Measurements from ENCODE around the gene CD163. TPM values are rescaled to one million over a fixed set of nuclear protein-coding genes. Genes with fewer than 3 reads are reported as not detected.
"Not testable (repeated sequence)": the region's sequence is repeated elsewhere in the genome, so short reads cannot be mapped to it uniquely, and the experiment has no call there.

The CD163 gene
- total RNA-seq: 1.7 and 2.0 TPM in 2 replicates
- long read RNA-seq: 0 reads

DNA sequence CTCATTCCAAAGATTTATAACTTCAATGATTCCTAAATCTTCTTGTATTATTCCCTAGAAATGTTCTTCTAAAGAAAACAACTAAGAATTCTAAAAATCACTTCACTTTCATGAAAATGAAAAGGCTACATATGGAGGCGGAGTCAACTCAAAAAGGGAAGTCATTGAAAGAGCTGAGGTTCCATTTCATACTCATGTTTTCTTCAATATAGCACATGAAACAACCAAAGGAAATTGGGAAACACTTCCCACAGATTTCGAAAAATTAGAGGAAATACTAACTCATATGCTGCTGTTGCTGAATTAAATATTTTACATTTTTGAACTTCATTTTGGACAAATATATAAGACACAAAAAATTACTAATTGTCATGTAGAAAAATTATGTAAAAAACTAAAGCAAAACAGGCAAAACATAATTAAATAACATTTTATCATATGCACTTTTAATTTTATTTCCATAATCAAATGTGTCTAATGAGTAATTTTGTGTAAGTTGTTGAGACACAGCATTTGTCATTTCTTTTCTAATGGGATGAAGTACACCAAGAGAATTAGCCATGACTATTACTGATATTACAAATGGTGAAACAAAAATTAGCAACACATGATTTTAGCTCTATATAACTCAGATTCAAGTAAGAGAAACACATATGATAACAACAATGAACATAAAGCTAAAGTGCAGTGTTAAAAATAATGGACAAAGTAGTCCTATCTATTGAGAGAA, at the start of gene CD163:
CD163 (minus strand) TSS at position 92 of the 730 bp plus-strand sequence; CDS start at position 5, 87 bp downstream.
- TF ChIP-seq, protein P1, sequence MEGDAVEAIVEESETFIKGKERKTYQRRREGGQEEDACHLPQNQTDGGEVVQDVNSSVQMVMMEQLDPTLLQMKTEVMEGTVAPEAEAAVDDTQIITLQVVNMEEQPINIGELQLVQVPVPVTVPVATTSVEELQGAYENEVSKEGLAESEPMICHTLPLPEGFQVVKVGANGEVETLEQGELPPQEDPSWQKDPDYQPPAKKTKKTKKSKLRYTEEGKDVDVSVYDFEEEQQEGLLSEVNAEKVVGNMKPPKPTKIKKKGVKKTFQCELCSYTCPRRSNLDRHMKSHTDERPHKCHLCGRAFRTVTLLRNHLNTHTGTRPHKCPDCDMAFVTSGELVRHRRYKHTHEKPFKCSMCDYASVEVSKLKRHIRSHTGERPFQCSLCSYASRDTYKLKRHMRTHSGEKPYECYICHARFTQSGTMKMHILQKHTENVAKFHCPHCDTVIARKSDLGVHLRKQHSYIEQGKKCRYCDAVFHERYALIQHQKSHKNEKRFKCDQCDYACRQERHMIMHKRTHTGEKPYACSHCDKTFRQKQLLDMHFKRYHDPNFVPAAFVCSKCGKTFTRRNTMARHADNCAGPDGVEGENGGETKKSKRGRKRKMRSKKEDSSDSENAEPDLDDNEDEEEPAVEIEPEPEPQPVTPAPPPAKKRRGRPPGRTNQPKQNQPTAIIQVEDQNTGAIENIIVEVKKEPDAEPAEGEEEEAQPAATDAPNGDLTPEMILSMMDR (IDR thresholded peaks at IDR 0.05; ENCODE audit: unreplicated experiment): no peak
- no peak for DNase-seq (ENCODE audit: low spot score, unreplicated experiment)
- H3K9me3 Mint-ChIP-seq (ENCODE audit: low read depth): peaks cover 11% of the 10 kb centered on the region
- no peaks in the 10 kb centered on the region for H3K27me3 Mint-ChIP-seq
- no peak within 1 kb of the TSS for H3K4me3 Mint-ChIP-seq (ENCODE audit: low read depth)
- peaks cover 2% of the 10 kb centered on the region for H3K4me1 Mint-ChIP-seq (ENCODE audit: low read depth)
- no peak within 1 kb of the TSS for H3K27ac Mint-ChIP-seq
- peaks cover 1% of the 10 kb centered on the region for H3K36me3 Mint-ChIP-seq (ENCODE audit: insufficient read depth)

DNA sequence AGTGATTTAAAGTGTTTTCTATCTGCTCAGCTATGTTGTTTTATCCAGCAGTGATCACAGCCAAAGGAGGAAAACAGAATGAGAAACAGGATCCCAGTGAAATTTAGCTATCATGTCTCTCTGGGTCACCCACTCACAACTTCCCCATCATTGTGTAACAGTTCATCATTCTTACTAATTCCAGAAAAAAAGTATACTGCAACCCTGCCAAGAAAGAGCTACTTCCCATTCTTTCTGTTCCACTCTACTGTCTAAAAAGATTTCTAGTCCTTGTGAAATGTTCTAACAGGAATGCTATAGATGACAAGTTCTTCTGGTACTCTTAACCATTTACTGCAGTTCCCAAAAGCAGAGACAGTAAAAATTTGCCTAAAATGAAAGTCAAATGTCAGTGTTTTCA, 39.2 kb upstream of the CD163 start:
- TF ChIP-seq, protein P1 (IDR thresholded peaks at IDR 0.05; ENCODE audit: unreplicated experiment): no peak
- Mint-ChIP-seq H3K27me3 (no peaks in the 10 kb centered on the region), H3K4me1 (ENCODE audit: low read depth) (peaks cover 22% of the 10 kb centered on the region), H3K4me3 (ENCODE audit: low read depth) (peak overlapping the region; percentile 3), H3K9me3 (ENCODE audit: low read depth) (peaks cover 20% of the 10 kb centered on the region), H3K36me3 (ENCODE audit: insufficient read depth) (peaks cover 2% of the 10 kb centered on the region), H3K27ac (no peak overlapping the region)
- no peak for DNase-seq (ENCODE audit: low spot score, unreplicated experiment)

DNA sequence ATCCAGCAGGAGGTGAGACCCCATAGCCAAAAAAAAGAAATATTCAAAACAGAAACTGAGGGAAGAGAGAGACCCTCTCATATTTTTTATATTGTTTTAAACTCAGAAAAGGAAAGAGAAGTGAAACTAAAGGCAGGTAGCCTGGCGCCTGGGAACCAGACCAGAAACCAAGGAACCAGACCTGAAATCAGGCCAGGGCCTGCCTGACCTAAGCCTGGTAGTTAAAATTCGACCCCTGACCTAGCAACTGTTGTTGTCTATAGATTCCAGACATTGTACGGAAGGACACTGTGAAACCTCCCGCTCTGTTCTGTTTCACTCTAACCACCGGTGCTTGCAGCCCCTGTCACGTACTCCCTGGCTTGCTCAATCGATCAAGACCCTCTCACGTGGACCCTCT, 38.5 kb upstream of the CD163 start:
- peaks cover 22% of the 10 kb centered on the region for H3K4me1 Mint-ChIP-seq (ENCODE audit: low read depth)

DNA sequence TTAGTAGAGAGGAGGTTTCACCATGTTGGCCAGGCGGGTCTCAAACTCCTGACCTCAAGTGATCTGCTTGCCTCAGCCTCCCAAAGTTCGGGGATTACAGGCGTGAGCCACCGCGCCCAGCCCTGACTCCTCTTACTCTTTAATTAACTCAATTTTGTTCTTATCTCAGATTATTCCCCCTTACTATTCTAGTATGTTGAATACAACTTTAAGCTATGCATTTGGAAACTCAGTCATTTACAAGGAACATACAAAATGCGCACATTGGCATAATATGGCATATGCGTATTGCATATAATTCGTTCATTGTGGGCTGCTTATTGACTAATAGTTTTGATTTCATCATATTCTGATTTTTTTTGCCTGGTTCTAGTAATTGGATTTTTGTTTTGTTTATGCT, 10.8 kb upstream of the CD163 start:
- DNase-seq (ENCODE audit: low spot score, unreplicated experiment): no peak
- Mint-ChIP-seq H3K27ac (no peak overlapping the region), H3K4me3 (ENCODE audit: low read depth) (no peak overlapping the region), H3K9me3 (ENCODE audit: low read depth) (peaks cover 13% of the 10 kb centered on the region), H3K27me3 (no peaks in the 10 kb centered on the region), H3K4me1 (ENCODE audit: low read depth) (no peaks in the 10 kb centered on the region), H3K36me3 (ENCODE audit: insufficient read depth) (no peaks in the 10 kb centered on the region)
- TF ChIP-seq, protein P1 (IDR thresholded peaks at IDR 0.05; ENCODE audit: unreplicated experiment): no peak

More for the DNA sequence above, 38.5 kb upstream of the CD163 start:
- Mint-ChIP-seq H3K9me3 (ENCODE audit: low read depth) (peaks cover 17% of the 10 kb centered on the region), H3K4me3 (ENCODE audit: low read depth) (no peak overlapping the region), H3K27ac (peak overlapping the region; percentile 32), H3K27me3 (no peaks in the 10 kb centered on the region), H3K36me3 (ENCODE audit: insufficient read depth) (peaks cover 2% of the 10 kb centered on the region)
- DNase-seq (ENCODE audit: low spot score, unreplicated experiment): no peak
- TF ChIP-seq, protein P1 (IDR thresholded peaks at IDR 0.05; ENCODE audit: unreplicated experiment): no peak

DNA sequence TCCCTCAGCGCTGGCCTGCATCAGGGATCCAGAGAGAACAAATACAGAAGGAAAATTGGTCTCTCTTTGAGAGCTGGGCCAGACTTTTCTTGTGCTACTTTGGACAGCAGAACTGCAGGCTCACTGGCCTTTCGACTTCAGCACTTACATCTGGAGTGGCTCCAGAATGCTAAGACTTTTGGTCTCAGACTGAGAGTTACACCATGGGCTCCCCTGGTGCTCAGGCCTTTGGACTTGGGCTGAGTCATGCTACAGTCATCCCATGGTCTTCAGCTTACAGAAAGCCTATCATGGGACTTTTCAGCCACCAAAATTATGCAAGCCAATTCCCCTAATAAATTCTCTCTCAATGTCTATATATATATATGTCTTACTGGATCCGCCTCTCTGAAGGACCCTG, 9.0 kb upstream of the CD163 start:
- Mint-ChIP-seq H3K4me3 (ENCODE audit: low read depth) (no peak overlapping the region), H3K27me3 (no peaks in the 10 kb centered on the region), H3K9me3 (ENCODE audit: low read depth) (peaks cover 22% of the 10 kb centered on the region), H3K27ac (no peak overlapping the region), H3K36me3 (ENCODE audit: insufficient read depth) (no peaks in the 10 kb centered on the region), H3K4me1 (ENCODE audit: low read depth) (no peaks in the 10 kb centered on the region)
- TF ChIP-seq, protein P1 (IDR thresholded peaks at IDR 0.05; ENCODE audit: unreplicated experiment): no peak
- DNase-seq (ENCODE audit: low spot score, unreplicated experiment): no peak

DNA sequence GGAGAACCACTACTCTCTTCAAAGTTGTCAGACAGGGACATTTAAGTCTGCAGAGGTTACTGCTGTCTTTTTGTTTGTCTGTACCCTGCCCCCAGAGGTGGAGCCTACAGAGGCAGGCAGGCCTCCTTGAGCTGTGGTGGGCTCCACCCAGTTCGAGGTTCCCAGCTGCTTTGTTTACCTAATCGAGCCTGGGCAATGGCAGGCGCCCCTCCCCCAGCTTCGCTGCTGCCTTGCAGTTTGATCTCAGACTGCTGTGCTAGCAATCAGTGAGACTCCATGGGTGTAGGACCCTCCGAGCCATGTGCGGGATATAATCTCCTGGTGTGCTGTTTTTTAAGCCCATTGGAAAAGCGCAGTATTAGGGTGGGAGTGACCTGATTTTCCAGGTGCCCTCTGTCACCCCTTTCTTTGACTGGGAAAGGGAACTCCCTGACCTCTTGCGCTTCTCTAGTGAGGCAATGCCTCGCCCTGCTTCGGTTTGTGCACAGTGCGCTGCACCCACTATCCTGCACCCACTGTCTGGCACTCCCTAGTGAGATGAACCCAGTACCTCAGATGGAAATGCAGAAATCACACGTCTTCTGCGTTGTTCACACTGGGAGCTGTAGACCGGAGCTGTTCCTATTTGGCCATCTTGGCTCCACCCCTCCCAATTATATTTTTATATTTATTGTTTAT, 6.4 kb upstream of the CD163 start:
- H3K36me3 Mint-ChIP-seq (ENCODE audit: insufficient read depth); H3K4me1 Mint-ChIP-seq (ENCODE audit: low read depth); H3K27ac Mint-ChIP-seq; H3K4me3 Mint-ChIP-seq (ENCODE audit: low read depth); DNase-seq (ENCODE audit: low spot score, unreplicated experiment); H3K27me3 Mint-ChIP-seq: not testable (repeated sequence)
- H3K9me3 Mint-ChIP-seq (ENCODE audit: low read depth): peaks cover 28% of the 10 kb centered on the region

Data from progenitor cell of endocrine pancreas (in vitro differentiated cells).